ENCODE data around the gene STPG1. TPM values are rescaled to one million over a fixed set of nuclear protein-coding genes. Genes with fewer than 3 reads are reported as not detected.

The STPG1 gene
- total and polyA plus RNA-seq, 9 of the 15 experiments (the other 6 are each of a cell fraction or from before 2014, with no cell fraction given), result 5.0 to 11.9 (median 8.3) TPM

DNA sequence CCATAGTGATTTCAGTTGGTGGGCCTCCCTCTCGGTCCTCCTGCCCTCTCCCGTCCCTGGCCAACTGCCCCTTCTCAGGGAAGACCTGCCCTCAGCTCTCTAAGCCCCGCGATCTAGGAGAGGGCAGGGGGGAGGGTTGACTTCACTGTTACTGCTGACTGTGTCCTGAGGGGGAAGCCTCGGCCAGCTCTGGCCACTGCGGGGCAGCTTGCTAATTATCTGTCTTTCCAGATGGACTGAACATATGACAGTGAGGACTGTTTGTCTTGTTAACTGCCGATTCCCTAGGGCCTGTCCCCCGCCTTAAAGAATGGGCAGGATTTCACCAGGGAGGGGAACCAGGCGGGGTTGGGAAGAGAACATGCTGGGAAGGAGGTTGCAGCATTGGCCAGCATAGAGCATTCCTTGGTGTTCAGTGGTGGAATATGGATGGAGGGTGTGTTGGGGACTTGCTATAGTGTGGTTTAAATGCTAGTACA is 24.9 kb upstream of the STPG1 start (continued):
- TF ChIP-seq, protein P1, sequence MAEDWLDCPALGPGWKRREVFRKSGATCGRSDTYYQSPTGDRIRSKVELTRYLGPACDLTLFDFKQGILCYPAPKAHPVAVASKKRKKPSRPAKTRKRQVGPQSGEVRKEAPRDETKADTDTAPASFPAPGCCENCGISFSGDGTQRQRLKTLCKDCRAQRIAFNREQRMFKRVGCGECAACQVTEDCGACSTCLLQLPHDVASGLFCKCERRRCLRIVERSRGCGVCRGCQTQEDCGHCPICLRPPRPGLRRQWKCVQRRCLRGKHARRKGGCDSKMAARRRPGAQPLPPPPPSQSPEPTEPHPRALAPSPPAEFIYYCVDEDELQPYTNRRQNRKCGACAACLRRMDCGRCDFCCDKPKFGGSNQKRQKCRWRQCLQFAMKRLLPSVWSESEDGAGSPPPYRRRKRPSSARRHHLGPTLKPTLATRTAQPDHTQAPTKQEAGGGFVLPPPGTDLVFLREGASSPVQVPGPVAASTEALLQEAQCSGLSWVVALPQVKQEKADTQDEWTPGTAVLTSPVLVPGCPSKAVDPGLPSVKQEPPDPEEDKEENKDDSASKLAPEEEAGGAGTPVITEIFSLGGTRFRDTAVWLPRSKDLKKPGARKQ (CRISPR knock-in tag; IDR thresholded peaks at IDR 0.05), result no peak
- no peak for TF ChIP-seq YBX1 (IDR thresholded peaks at IDR 0.05)
- TF ChIP-seq, protein P2, sequence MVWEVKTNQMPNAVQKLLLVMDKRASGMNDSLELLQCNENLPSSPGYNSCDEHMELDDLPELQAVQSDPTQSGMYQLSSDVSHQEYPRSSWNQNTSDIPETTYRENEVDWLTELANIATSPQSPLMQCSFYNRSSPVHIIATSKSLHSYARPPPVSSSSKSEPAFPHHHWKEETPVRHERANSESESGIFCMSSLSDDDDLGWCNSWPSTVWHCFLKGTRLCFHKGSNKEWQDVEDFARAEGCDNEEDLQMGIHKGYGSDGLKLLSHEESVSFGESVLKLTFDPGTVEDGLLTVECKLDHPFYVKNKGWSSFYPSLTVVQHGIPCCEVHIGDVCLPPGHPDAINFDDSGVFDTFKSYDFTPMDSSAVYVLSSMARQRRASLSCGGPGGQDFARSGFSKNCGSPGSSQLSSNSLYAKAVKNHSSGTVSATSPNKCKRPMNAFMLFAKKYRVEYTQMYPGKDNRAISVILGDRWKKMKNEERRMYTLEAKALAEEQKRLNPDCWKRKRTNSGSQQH (CRISPR knock-in tag; IDR thresholded peaks at IDR 0.05), result no peak
- peak in 1 of 2 experiments; percentile 59; a peak in 2 of 4 replicates for TF ChIP-seq HDAC1 (IDR thresholded peaks at IDR 0.05)
- TF ChIP-seq, protein P3, sequence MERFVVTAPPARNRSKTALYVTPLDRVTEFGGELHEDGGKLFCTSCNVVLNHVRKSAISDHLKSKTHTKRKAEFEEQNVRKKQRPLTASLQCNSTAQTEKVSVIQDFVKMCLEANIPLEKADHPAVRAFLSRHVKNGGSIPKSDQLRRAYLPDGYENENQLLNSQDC (CRISPR knock-in tag; IDR thresholded peaks at IDR 0.05), result no peak
- TF ChIP-seq, protein P4, sequence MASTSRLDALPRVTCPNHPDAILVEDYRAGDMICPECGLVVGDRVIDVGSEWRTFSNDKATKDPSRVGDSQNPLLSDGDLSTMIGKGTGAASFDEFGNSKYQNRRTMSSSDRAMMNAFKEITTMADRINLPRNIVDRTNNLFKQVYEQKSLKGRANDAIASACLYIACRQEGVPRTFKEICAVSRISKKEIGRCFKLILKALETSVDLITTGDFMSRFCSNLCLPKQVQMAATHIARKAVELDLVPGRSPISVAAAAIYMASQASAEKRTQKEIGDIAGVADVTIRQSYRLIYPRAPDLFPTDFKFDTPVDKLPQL (IDR thresholded peaks at IDR 0.05; ENCODE audit: extremely low read depth, insufficient read length), result no peak
- TF ChIP-seq NFIC (IDR thresholded peaks at IDR 0.05), result peak; percentile 41
- peak; percentile 68 for TF ChIP-seq NCOR1 (IDR thresholded peaks at IDR 0.05)
- TF ChIP-seq, protein P5, sequence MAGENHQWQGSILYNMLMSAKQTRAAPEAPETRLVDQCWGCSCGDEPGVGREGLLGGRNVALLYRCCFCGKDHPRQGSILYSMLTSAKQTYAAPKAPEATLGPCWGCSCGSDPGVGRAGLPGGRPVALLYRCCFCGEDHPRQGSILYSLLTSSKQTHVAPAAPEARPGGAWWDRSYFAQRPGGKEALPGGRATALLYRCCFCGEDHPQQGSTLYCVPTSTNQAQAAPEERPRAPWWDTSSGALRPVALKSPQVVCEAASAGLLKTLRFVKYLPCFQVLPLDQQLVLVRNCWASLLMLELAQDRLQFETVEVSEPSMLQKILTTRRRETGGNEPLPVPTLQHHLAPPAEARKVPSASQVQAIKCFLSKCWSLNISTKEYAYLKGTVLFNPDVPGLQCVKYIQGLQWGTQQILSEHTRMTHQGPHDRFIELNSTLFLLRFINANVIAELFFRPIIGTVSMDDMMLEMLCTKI (IDR thresholded peaks at IDR 0.05; ENCODE audit: partially characterized antibody), result no peak
- 0 out of 2 replicates have a peak, but pooled peaks have one; percentile 35 for TF ChIP-seq MYC (IDR thresholded peaks at IDR 0.05; ENCODE audit: low read depth, low read length)
- 0 out of 2 replicates have a peak, but pooled peaks have one; percentile 36 for TF ChIP-seq MYC (CRISPR knock-in tag; IDR thresholded peaks at IDR 0.05; ENCODE audit: borderline replicate concordance, low read depth)
- no peak for TF ChIP-seq PHF20 (IDR thresholded peaks at IDR 0.05; ENCODE audit: partially characterized antibody)
- TF ChIP-seq HDAC6 (IDR thresholded peaks at IDR 0.05; ENCODE audit: low read depth, low read length), result no peak
- no peak for TF ChIP-seq ZNF324 (CRISPR knock-in tag; IDR thresholded peaks at IDR 0.05)
- TF ChIP-seq FOXM1 (IDR thresholded peaks at IDR 0.05; ENCODE audit: low read depth), result peak; percentile 20; the same call in 1 of the 2 replicates
- no peak for TF ChIP-seq FOXM1 (CRISPR knock-in tag; IDR thresholded peaks at IDR 0.05; ENCODE audit: low read depth)
- no peak; the same call in 1 of the 2 replicates for TF ChIP-seq ATF7 (IDR thresholded peaks at IDR 0.05)
- TF ChIP-seq, protein P6, sequence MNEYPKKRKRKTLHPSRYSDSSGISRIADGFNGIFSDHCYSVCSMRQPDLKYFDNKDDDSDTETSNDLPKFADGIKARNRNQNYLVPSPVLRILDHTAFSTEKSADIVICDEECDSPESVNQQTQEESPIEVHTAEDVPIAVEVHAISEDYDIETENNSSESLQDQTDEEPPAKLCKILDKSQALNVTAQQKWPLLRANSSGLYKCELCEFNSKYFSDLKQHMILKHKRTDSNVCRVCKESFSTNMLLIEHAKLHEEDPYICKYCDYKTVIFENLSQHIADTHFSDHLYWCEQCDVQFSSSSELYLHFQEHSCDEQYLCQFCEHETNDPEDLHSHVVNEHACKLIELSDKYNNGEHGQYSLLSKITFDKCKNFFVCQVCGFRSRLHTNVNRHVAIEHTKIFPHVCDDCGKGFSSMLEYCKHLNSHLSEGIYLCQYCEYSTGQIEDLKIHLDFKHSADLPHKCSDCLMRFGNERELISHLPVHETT (CRISPR knock-in tag; conservative IDR thresholded peaks at IDR 0.05 in 1 of 2, IDR thresholded peaks at IDR 0.05 in 1 of 2), result no peak
- TF ChIP-seq ETV6 (IDR thresholded peaks at IDR 0.05; ENCODE audit: borderline replicate concordance in 1 of 2, low read depth in 2 of 2, low read length in 1 of 2), result no peak
- no peak for TF ChIP-seq ETV6 (CRISPR knock-in tag; IDR thresholded peaks at IDR 0.05; ENCODE audit: borderline replicate concordance)
- TF ChIP-seq CTBP1 (IDR thresholded peaks at IDR 0.05; ENCODE audit: borderline replicate concordance), result peak; percentile 54; the same call in 1 of the 2 replicates
- TF ChIP-seq ZBED1 (IDR thresholded peaks at IDR 0.05), result no peak
